H1 (cell line): Measurements from ENCODE around the gene IL6R. TPM values are rescaled to one million over a fixed set of nuclear protein-coding genes. Genes with fewer than 3 reads are reported as not detected.

Experiments used
- CTCF ChIA-PET: fragments of 300-600 bp; sonication (Branson Sonifier 250); formaldehyde crosslinking; loops from one replicate; lab custom pipeline; 2021; ENCODE audit not compliant: partially characterized antibody; lab: Charles Lee
- POLR2A ChIA-PET: fragments of 300-600 bp; sonication (Branson Sonifier 250); formaldehyde crosslinking; loops from one replicate; lab custom pipeline; 2021; ENCODE audit warnings: inconsistent platforms; ENCODE audit not compliant: partially characterized antibody; lab: Charles Lee
- DNase-seq, 2 experiments: peaks; one replicate each; pipeline versions ENCODE4 v3.0.0 to v3.0.0-alpha.2; 2010 to 2022; ENCODE audit warnings: low spot score in 2 of 2, low read depth in 1 of 2, mixed read lengths in 1 of 2
- FAIRE-seq: peaks from 2 replicates; lab custom pipeline; 2011; peaks lifted over from hg19 to GRCh38; lab: Jason Lieb, UNC
- H2AFZ ChIP-seq: 2 replicates; pipeline ENCODE4 v1.8.1; 2012; ENCODE audit warnings: low read length, inconsistent platforms
- H2AK5ac ChIP-seq: 2 replicates; pipeline ENCODE4 v1.6.1; 2013; ENCODE audit warnings: low read depth, low read length
- H2BK120ac ChIP-seq: replicated peaks from 2 replicates; pipeline ENCODE3; 2013; ENCODE audit warnings: low read depth, low read length, inconsistent platforms
- H2BK12ac ChIP-seq: 2 replicates; pipeline ENCODE4 v1.6.1; 2013; ENCODE audit warnings: low read depth, low read length
- H2BK15ac ChIP-seq: 2 replicates; pipeline ENCODE4 v1.6.1; 2013; ENCODE audit warnings: low read length
- H2BK20ac ChIP-seq: 2 replicates; pipeline ENCODE4 v1.6.1; 2013; ENCODE audit warnings: low read length
- H2BK5ac ChIP-seq: 2 replicates; pipeline ENCODE4 v1.6.1; 2013; ENCODE audit warnings: low read depth, low read length
- H3K14ac ChIP-seq: 2 replicates; pipeline ENCODE4 v1.6.1; 2013; ENCODE audit warnings: inconsistent platforms; ENCODE audit not compliant: insufficient read length
- H3K18ac ChIP-seq: 2 replicates; pipeline ENCODE4 v1.6.1; 2013; ENCODE audit warnings: low read length; ENCODE audit errors: extremely low read depth
- H3K23ac ChIP-seq: 2 replicates; pipeline ENCODE4 v1.6.1; 2013; ENCODE audit warnings: inconsistent platforms; ENCODE audit not compliant: insufficient read length
- H3K23me2 ChIP-seq: 2 replicates; pipeline ENCODE4 v1.6.1; 2013; ENCODE audit warnings: low read depth, low read length
- H3K27ac ChIP-seq: 2 replicates; pipeline ENCODE4 v1.6.1; 2011; ENCODE audit warnings: low read depth, low read length, inconsistent platforms
- H3K27me3 ChIP-seq, 4 experiments: replicated peaks in 1 of 4; 1 replicate in 1 of 4; 2 replicates in 3 of 4; pipeline versions ENCODE4 v1.6.1 to v1.8.1; 2011 to 2013; ENCODE audit warnings: low read length in 3 of 4, mild to moderate bottlenecking in 3 of 4, inconsistent platforms in 2 of 4, mixed read lengths in 2 of 4, moderate library complexity in 1 of 4; ENCODE audit not compliant: control insufficient read depth in 3 of 4, insufficient read depth in 3 of 4; ENCODE audit errors: extremely low read depth in 1 of 4
- H3K36me3 ChIP-seq, 4 experiments: 2 replicates each; pipeline versions ENCODE4 v1.6.1 to v1.8.1; 2011 to 2013; ENCODE audit warnings: mild to moderate bottlenecking in 4 of 4, low read length in 3 of 4, moderate library complexity in 2 of 4, control low read depth in 1 of 4, inconsistent platforms in 1 of 4; ENCODE audit not compliant: insufficient read depth in 4 of 4, control insufficient read depth in 2 of 4
- H3K4ac ChIP-seq: replicated peaks from 2 replicates; pipeline ENCODE3; 2013; ENCODE audit warnings: low read length, low read depth, mixed read lengths, inconsistent platforms; ENCODE audit not compliant: insufficient read length
- H3K4me1 ChIP-seq, 4 experiments: replicated peaks in 1 of 4; 1 replicate in 1 of 4; 2 replicates in 3 of 4; pipeline versions ENCODE4 v1.6.1 to v1.8.1; 2011 to 2013; ENCODE audit warnings: low read length in 3 of 4, inconsistent platforms in 2 of 4, mixed read lengths in 1 of 4; ENCODE audit not compliant: insufficient read depth in 4 of 4, control insufficient read depth in 3 of 4
- H3K4me2 ChIP-seq, 2 experiments: 2 replicates each; pipeline versions ENCODE4 v1.6.1 to v1.8.1; 2011 to 2013; ENCODE audit warnings: low read depth in 2 of 2, low read length in 2 of 2, control low read depth in 1 of 2, inconsistent platforms in 1 of 2, mild to moderate bottlenecking in 1 of 2; ENCODE audit not compliant: insufficient read depth in 1 of 2
- H3K4me3 ChIP-seq, 4 experiments: fragments of 200-600, 300-600 bp in 1 of 4; sonication (generic), shearing (Covaris generic), sonication (Bioruptor Twin) in 1 of 4; 2 replicates each; pipeline versions ENCODE4 v1.5.1 to v1.8.1; 2011 to 2016; ENCODE audit warnings: low read length in 4 of 4, low read depth in 3 of 4, control low read depth in 2 of 4, inconsistent platforms in 2 of 4, mild to moderate bottlenecking in 2 of 4, mixed read lengths in 1 of 4, moderate library complexity in 1 of 4; ENCODE audit not compliant: insufficient read depth in 2 of 4; ENCODE audit errors: extremely low read depth in 1 of 4
- H3K56ac ChIP-seq: replicated peaks from 2 replicates; pipeline ENCODE3; 2013; ENCODE audit warnings: low read depth, mild to moderate bottlenecking, mixed read lengths, low read length, inconsistent platforms; ENCODE audit not compliant: insufficient read length
- H3K79me1 ChIP-seq: 2 replicates; pipeline ENCODE4 v1.6.1; 2013; ENCODE audit warnings: low read depth, low read length, control low read depth
- H3K79me2 ChIP-seq, 2 experiments: 2 replicates each; pipeline versions ENCODE4 v1.6.1 to v1.8.1; 2012 to 2013; ENCODE audit warnings: low read length in 2 of 2, mild to moderate bottlenecking in 2 of 2, inconsistent platforms in 1 of 2; ENCODE audit not compliant: insufficient read depth in 2 of 2, control insufficient read depth in 1 of 2
- H3K9ac ChIP-seq, 4 experiments: replicated peaks in 1 of 4; 1 replicate in 1 of 4; 2 replicates in 3 of 4; pipeline versions ENCODE4 v1.6.1 to v1.8.1; 2011 to 2013; ENCODE audit warnings: low read depth in 3 of 4, low read length in 3 of 4, control low read depth in 2 of 4, mild to moderate bottlenecking in 2 of 4, moderate library complexity in 2 of 4, inconsistent platforms in 1 of 4; ENCODE audit errors: extremely low read depth in 1 of 4
- H3K9me3 ChIP-seq, 2 experiments: 2 replicates each; pipeline versions ENCODE4 v1.6.1 to v1.8.1; 2012 to 2013; ENCODE audit warnings: mild to moderate bottlenecking in 2 of 2, moderate library complexity in 2 of 2, control low read depth in 1 of 2, inconsistent platforms in 1 of 2, low read depth in 1 of 2, low read length in 1 of 2, mixed read lengths in 1 of 2; ENCODE audit not compliant: insufficient read depth in 2 of 2
- H4K20me1 ChIP-seq, 2 experiments: replicated peaks in 1 of 2; 2 replicates each; pipeline versions ENCODE3 to v1.8.1; 2011 to 2013; ENCODE audit warnings: inconsistent platforms in 2 of 2, low read length in 2 of 2, mild to moderate bottlenecking in 1 of 2; ENCODE audit not compliant: insufficient read depth in 2 of 2, control insufficient read depth in 1 of 2
- H4K5ac ChIP-seq: 2 replicates; pipeline ENCODE4 v1.6.1; 2013; ENCODE audit warnings: low read length, low read depth, mixed read lengths, inconsistent platforms; ENCODE audit not compliant: insufficient read length
- H4K8ac ChIP-seq: 2 replicates; pipeline ENCODE4 v1.8.0; 2013; ENCODE audit warnings: mild to moderate bottlenecking, moderate library complexity, low read length, inconsistent platforms; ENCODE audit not compliant: insufficient read depth; ENCODE audit errors: extremely low read depth
- H4K91ac ChIP-seq: replicated peaks from 2 replicates; pipeline ENCODE3; 2013; ENCODE audit warnings: low read length, mixed read lengths, inconsistent platforms; ENCODE audit not compliant: insufficient read length
- NRF1 ChIP-seq: IDR thresholded peaks from 2 replicates; pipeline ENCODE4 v1.6.1; 2011; ENCODE audit warnings: mild to moderate bottlenecking, low read depth, low read length, improper control_type of control experiment
- SRF ChIP-seq: IDR thresholded peaks from 2 replicates; pipeline ENCODE4 v1.6.1; 2011; ENCODE audit warnings: mild to moderate bottlenecking, low read depth, low read length, moderate library complexity
- WGBS, 2 experiments: shearing (Covaris generic) in 1 of 2; methylation state at CpG; one replicate each; pipeline versions ENCODE4 v1.1.6 to v1.1.7; 2013 to 2015; ENCODE audit warnings: low lambda C conversion rate in 2 of 2, mixed read lengths in 2 of 2, inconsistent platforms in 1 of 2, low coverage in 1 of 2, missing lambda C conversion rate in 1 of 2; ENCODE audit not compliant: insufficient replicate concordance in 2 of 2, insufficient coverage in 1 of 2, insufficient read length in 1 of 2; ENCODE audit errors: extremely low coverage in 1 of 2, missing lambda C conversion rate in 1 of 2; 5-methylcytosine and 5-hydroxymethylcytosine counted together
- polyA plus RNA-seq, 7 experiments: library from polyadenylated mRNA; depleted of rRNA in 3 of 7; stranded (reverse) in 5 of 7; unstranded in 2 of 7; fragments of >200 nt in 5 of 7; fragments of 200-250 nt in 2 of 7; gene quantifications; 1 replicate in 5 of 7; 2 replicates in 1 of 7; 4 replicates in 1 of 7; pipeline versions ENCODE4 v1.2.1 to v1.2.3, GENCODE V29; 2011 to 2013; ENCODE audit warnings: missing spikeins in 2 of 7, mixed read lengths in 2 of 7
- total RNA-seq: library from RNA; stranded (reverse); fragmentation: NEBNext Ultra II Directional; extraction: Animal tissue kit (Norgen Biotek cat#: 25700); gene quantifications from 2 replicates; pipeline ENCODE4 v1.2.1, GENCODE V29; 2021

Gene IL6R
- total and polyA plus RNA-seq, 2 of the 8 experiments (the other 6 are each of a cell fraction or from before 2014, with no cell fraction given): 2.3 to 3.0 TPM

DNA sequence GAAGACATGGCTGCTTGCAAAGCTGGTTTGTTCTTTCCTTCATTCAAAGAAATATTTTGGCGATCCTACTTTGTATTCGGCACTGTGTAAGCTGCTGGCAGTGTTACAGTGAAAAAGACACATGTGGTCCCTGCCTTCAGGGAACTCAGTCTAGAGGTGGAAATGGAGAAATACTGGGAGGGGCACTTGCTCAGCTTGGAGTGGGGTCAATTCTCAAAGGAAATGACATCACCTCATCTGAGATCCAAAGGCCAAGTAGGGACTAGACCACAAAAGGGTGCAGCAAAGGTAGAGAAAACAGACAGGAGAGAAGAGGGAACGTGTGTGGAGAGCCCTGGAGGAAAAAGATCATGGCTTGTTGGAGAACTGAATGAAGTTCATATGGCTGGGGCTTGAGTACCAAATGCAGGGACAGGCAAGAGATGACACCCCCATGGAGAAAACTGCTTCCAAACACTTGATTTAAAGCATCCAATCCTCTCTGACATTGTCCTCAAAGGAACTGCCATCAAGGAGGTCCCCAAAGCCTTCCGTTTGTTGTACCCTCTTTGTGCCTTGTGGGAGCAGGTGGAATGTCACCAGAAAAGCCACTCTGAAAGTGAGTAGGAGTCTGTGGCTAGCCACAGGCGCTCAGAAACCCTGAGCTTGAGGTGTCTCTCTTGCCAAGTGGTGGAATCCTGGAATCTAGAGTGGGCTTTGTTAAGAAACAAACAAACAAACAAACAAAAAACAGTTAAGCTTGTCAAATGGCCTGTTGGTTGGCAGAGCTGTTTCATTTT is 48.6 kb downstream of the IL6R start:
- 87% methylated on average over 5 of the region's 5 CpGs; no CpG with 5 or more reads in 1 of the 2 experiments for WGBS, 2 experiments
- no peak overlapping the region for H3K14ac ChIP-seq
- no peak overlapping the region for H3K4me2 ChIP-seq
- no peaks in the 10 kb centered on the region for H3K36me3 ChIP-seq
- H3K56ac ChIP-seq: no peak overlapping the region
- no peak overlapping the region for H3K27ac ChIP-seq
- CTCF ChIA-PET: interaction anchor here (0.7 to 1.6 kb wide), 8 partner anchors 10 to 148 kb away, joined by 3 to 5 read pairs (median 4); no protein-coding TSS in a partner anchor
- H3K9ac ChIP-seq: no peak overlapping the region
- no peaks in the 10 kb centered on the region for H3K9me3 ChIP-seq
- no peak overlapping the region for H2BK12ac ChIP-seq
- DNase-seq (no peak), FAIRE-seq (no peak)
- H3K79me2 ChIP-seq: no peaks in the 10 kb centered on the region
- no peak overlapping the region for H3K4ac ChIP-seq
- no peak overlapping the region for H4K5ac ChIP-seq
- no peaks in the 10 kb centered on the region for H3K79me1 ChIP-seq
- H3K4me1 ChIP-seq: no peaks in the 10 kb centered on the region
- no peaks in the 10 kb centered on the region for H4K20me1 ChIP-seq
- no peaks in the 10 kb centered on the region for H3K23me2 ChIP-seq
- no peak overlapping the region for H3K18ac ChIP-seq
- H3K27me3 ChIP-seq: peaks cover 0 to 1% (median 0%) of the 10 kb centered on the region in 4 experiments; a peak in 1 of 7 replicates
- no peak overlapping the region for H2BK5ac ChIP-seq
- no peak overlapping the region for H4K91ac ChIP-seq
- no peak overlapping the region for H4K8ac ChIP-seq
- no peak overlapping the region for H3K4me3 ChIP-seq
- H2AFZ ChIP-seq: 0 out of 2 replicates have a peak overlapping the region, but pooled peaks have one; percentile 10
- TF ChIP-seq SRF (no peak), NRF1 (no peak)
- no peak overlapping the region for H2BK20ac ChIP-seq
- H2AK5ac ChIP-seq: no peak overlapping the region
- POLR2A ChIA-PET: no interaction called here
- no peak overlapping the region for H2BK120ac ChIP-seq
- H3K23ac ChIP-seq: no peak overlapping the region
- no peak overlapping the region for H2BK15ac ChIP-seq
